ENCODE data around the gene SSBP3.

GRCh38 chr1:54263601-54264226 is 142.5 kb downstream of the SSBP3 start:
- TF ChIP-seq CTCF (IDR thresholded peaks at IDR 0.05), result no peak
- no peak for TF ChIP-seq ZNF532 (CRISPR knock-in tag; IDR thresholded peaks at IDR 0.05; ENCODE audit: borderline replicate concordance)
- TF ChIP-seq, protein P1, sequence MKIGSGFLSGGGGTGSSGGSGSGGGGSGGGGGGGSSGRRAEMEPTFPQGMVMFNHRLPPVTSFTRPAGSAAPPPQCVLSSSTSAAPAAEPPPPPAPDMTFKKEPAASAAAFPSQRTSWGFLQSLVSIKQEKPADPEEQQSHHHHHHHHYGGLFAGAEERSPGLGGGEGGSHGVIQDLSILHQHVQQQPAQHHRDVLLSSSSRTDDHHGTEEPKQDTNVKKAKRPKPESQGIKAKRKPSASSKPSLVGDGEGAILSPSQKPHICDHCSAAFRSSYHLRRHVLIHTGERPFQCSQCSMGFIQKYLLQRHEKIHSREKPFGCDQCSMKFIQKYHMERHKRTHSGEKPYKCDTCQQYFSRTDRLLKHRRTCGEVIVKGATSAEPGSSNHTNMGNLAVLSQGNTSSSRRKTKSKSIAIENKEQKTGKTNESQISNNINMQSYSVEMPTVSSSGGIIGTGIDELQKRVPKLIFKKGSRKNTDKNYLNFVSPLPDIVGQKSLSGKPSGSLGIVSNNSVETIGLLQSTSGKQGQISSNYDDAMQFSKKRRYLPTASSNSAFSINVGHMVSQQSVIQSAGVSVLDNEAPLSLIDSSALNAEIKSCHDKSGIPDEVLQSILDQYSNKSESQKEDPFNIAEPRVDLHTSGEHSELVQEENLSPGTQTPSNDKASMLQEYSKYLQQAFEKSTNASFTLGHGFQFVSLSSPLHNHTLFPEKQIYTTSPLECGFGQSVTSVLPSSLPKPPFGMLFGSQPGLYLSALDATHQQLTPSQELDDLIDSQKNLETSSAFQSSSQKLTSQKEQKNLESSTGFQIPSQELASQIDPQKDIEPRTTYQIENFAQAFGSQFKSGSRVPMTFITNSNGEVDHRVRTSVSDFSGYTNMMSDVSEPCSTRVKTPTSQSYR (CRISPR knock-in tag; IDR thresholded peaks at IDR 0.05), result no peak
- no peak for TF ChIP-seq EMX1 (CRISPR knock-in tag; IDR thresholded peaks at IDR 0.05)
- no peak for TF ChIP-seq NFYB (CRISPR knock-in tag; conservative IDR thresholded peaks at IDR 0.05; ENCODE audit: low read depth)
- TF ChIP-seq NR1H2 (CRISPR knock-in tag; IDR thresholded peaks at IDR 0.05), result no peak
- TF ChIP-seq ZNF416 (CRISPR knock-in tag; IDR thresholded peaks at IDR 0.05), result no peak
- no peak for TF ChIP-seq E2F1 (CRISPR knock-in tag; IDR thresholded peaks at IDR 0.05)
- TF ChIP-seq MXD4 (CRISPR knock-in tag; IDR thresholded peaks at IDR 0.05; ENCODE audit: borderline replicate concordance), result no peak
- TF ChIP-seq, protein P2, sequence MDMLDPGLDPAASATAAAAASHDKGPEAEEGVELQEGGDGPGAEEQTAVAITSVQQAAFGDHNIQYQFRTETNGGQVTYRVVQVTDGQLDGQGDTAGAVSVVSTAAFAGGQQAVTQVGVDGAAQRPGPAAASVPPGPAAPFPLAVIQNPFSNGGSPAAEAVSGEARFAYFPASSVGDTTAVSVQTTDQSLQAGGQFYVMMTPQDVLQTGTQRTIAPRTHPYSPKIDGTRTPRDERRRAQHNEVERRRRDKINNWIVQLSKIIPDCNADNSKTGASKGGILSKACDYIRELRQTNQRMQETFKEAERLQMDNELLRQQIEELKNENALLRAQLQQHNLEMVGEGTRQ (CRISPR knock-in tag; IDR thresholded peaks at IDR 0.05), result no peak
- no peak for TF ChIP-seq TCF7 (CRISPR knock-in tag; IDR thresholded peaks at IDR 0.05; ENCODE audit: low read depth)
- no peak for TF ChIP-seq ESRRA (CRISPR knock-in tag; IDR thresholded peaks at IDR 0.05; ENCODE audit: borderline replicate concordance)
- no peak for TF ChIP-seq ATF3 (CRISPR knock-in tag; conservative IDR thresholded peaks at IDR 0.05)
- TF ChIP-seq, protein P3, sequence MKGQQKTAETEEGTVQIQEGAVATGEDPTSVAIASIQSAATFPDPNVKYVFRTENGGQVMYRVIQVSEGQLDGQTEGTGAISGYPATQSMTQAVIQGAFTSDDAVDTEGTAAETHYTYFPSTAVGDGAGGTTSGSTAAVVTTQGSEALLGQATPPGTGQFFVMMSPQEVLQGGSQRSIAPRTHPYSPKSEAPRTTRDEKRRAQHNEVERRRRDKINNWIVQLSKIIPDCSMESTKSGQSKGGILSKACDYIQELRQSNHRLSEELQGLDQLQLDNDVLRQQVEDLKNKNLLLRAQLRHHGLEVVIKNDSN (CRISPR knock-in tag; IDR thresholded peaks at IDR 0.05), result no peak

Data from WTC11 (cell line).